Right atrium auricular region (tissue), 2 donors: Measurements from ENCODE around the gene C19orf44. TPM values are rescaled to one million over a fixed set of nuclear protein-coding genes. Genes with fewer than 3 reads are reported as not detected.
"Not testable (repeated sequence)": the region's sequence is repeated elsewhere in the genome, so short reads cannot be mapped to it uniquely, and the experiment has no call there.

Experiments used
- DNase-seq: peaks from one replicate; pipeline ENCODE4 v3.0.0-alpha.2; 2019; ENCODE audit warnings: low spot score
- H3K27ac ChIP-seq, 2 donors: fragments of 200-600 bp; sonication (generic); 1 replicate in 1 of 2; 2 replicates in 1 of 2; pipeline ENCODE4 v1.5.1; 2016 to 2019
- H3K27me3 ChIP-seq, 2 donors: fragments of 200-600 bp; sonication (generic); one replicate each; pipeline versions ENCODE4 v1.5.1 to v1.6.0; 2017 to 2019
- H3K36me3 ChIP-seq: fragments of 200-600 bp; sonication (generic); one replicate; pipeline ENCODE4 v1.5.1; 2016
- H3K4me1 ChIP-seq, 2 donors: fragments of 200-600 bp; sonication (generic); one replicate each; pipeline versions ENCODE4 v1.5.1 to v1.6.0; 2017 to 2019
- H3K4me3 ChIP-seq, 2 donors: fragments of 200-600 bp; sonication (generic); 1 replicate in 1 of 2; 2 replicates in 1 of 2; pipeline ENCODE4 v1.5.1; 2017 to 2019; ENCODE audit warnings: mild to moderate bottlenecking in 1 of 2, moderate library complexity in 1 of 2
- H3K9me3 ChIP-seq, 2 donors: fragments of 200-600 bp; sonication (generic); one replicate each; pipeline ENCODE4 v1.5.1; 2019
- CTCF ChIP-seq, 2 donors: fragments of 200-600 bp; sonication (generic); IDR thresholded peaks; one replicate each; pipeline ENCODE4 v1.5.1; 2019; ENCODE audit warnings: antibody characterized with exemption in 2 of 2
- total RNA-seq, 2 donors: library from RNA; depleted of rRNA; stranded (reverse); fragments of >200 nt; gene quantifications; one replicate each; pipeline ENCODE4 v1.1.0, GENCODE V29; 2016

C19orf44 gene
- total RNA-seq, 2 donors from 2014 or later = 2.3 to 6.0 TPM

GRCh38 chr19:16463991-16464575, 32.1 kb upstream of the C19orf44 start:
- no peak for DNase-seq
- Histone ChIP-seq H3K4me1 (peaks cover 0 to 89% of the 10 kb centered on the region in 2 donors), H3K27ac (peak overlapping the region; percentile 93 to 95), H3K36me3 (no peaks in the 10 kb centered on the region), H3K4me3 (no peak overlapping the region), H3K27me3 (no peaks in the 10 kb centered on the region), H3K9me3 (no peaks in the 10 kb centered on the region)
- TF ChIP-seq CTCF (IDR thresholded peaks at IDR 0.05) = no peak

GRCh38 chr19:16465239-16465638, 31.0 kb upstream of the C19orf44 start:
- H3K9me3 ChIP-seq = no peaks in the 10 kb centered on the region
- no peak overlapping the region for H3K4me3 ChIP-seq
- peak overlapping the region; percentile 93 to 95 for H3K27ac ChIP-seq
- DNase-seq = no peak
- no peaks in the 10 kb centered on the region for H3K36me3 ChIP-seq
- no peak for TF ChIP-seq CTCF (IDR thresholded peaks at IDR 0.05)
- no peaks in the 10 kb centered on the region for H3K27me3 ChIP-seq
- peaks cover 0 to 89% of the 10 kb centered on the region in 2 donors for H3K4me1 ChIP-seq

- peaks cover 0 to 85% of the 10 kb centered on the region in 2 donors for H3K4me1 ChIP-seq
- H3K9me3 ChIP-seq, H3K36me3 ChIP-seq, DNase-seq, H3K4me3 ChIP-seq, H3K27me3 ChIP-seq: not testable (repeated sequence)
- H3K27ac ChIP-seq = peak overlapping the region; percentile 93 to 95
Measured at GRCh38 chr19:16466802-16467427, 29.3 kb upstream of the C19orf44 start.

GRCh38 chr19:16467581-16467980, 28.6 kb upstream of the C19orf44 start:
- peaks cover 0 to 84% of the 10 kb centered on the region in 2 donors for H3K4me1 ChIP-seq
- DNase-seq = no peak
- H3K36me3 ChIP-seq = no peaks in the 10 kb centered on the region
- TF ChIP-seq CTCF (IDR thresholded peaks at IDR 0.05) = no peak
- H3K4me3 ChIP-seq = no peak overlapping the region
- H3K27me3 ChIP-seq = no peaks in the 10 kb centered on the region
- H3K27ac ChIP-seq = peak overlapping the region; percentile 93 to 95
- H3K9me3 ChIP-seq = no peaks in the 10 kb centered on the region

- no peak for TF ChIP-seq CTCF (IDR thresholded peaks at IDR 0.05)
- Histone ChIP-seq H3K4me3 (peak overlapping the region; percentile 93 to 94), H3K27me3 (no peaks in the 10 kb centered on the region), H3K27ac (peak overlapping the region; percentile 93 to 95), H3K9me3 (peaks cover 0 to 3% of the 10 kb centered on the region in 2 donors), H3K36me3 (no peaks in the 10 kb centered on the region), H3K4me1 (peaks cover 0 to 61% of the 10 kb centered on the region in 2 donors)
- no peak for DNase-seq
Measured at GRCh38 chr19:16470541-16470910, 25.7 kb upstream of the C19orf44 start.

- Histone ChIP-seq H3K27me3 (no peaks in the 10 kb centered on the region), H3K4me3 (peak overlapping the region; percentile 93 to 94), H3K36me3 (no peaks in the 10 kb centered on the region), H3K9me3 (peaks cover 0 to 3% of the 10 kb centered on the region in 2 donors), H3K4me1 (peaks cover 0 to 57% of the 10 kb centered on the region in 2 donors), H3K27ac (peak overlapping the region; percentile 93 to 95)
- no peak for DNase-seq
- TF ChIP-seq CTCF (IDR thresholded peaks at IDR 0.05) = no peak
Measured at GRCh38 chr19:16470911-16471811, 25.0 kb upstream of the C19orf44 start.

- not testable (repeated sequence) for H3K9me3 ChIP-seq, H3K27me3 ChIP-seq, H3K36me3 ChIP-seq, DNase-seq
- peak overlapping the region; percentile 93 to 95 for H3K27ac ChIP-seq
- peak overlapping the region; percentile 93 to 94 for H3K4me3 ChIP-seq
- H3K4me1 ChIP-seq = peaks cover 0 to 43% of the 10 kb centered on the region in 2 donors
Measured at GRCh38 chr19:16472559-16472899, 23.7 kb upstream of the C19orf44 start.
